ENCODE results near the gene PPARD. TPM values are rescaled to one million over a fixed set of nuclear protein-coding genes. Genes with fewer than 3 reads are reported as not detected.
"Not testable (repeated sequence)": the region's sequence is repeated elsewhere in the genome, so short reads cannot be mapped to it uniquely, and the experiment has no call there.

The PPARD gene
- polyA plus RNA-seq, 12 donors, result 16.9 to 26.4 (median 21.1) TPM; not detected in 1

DNA sequence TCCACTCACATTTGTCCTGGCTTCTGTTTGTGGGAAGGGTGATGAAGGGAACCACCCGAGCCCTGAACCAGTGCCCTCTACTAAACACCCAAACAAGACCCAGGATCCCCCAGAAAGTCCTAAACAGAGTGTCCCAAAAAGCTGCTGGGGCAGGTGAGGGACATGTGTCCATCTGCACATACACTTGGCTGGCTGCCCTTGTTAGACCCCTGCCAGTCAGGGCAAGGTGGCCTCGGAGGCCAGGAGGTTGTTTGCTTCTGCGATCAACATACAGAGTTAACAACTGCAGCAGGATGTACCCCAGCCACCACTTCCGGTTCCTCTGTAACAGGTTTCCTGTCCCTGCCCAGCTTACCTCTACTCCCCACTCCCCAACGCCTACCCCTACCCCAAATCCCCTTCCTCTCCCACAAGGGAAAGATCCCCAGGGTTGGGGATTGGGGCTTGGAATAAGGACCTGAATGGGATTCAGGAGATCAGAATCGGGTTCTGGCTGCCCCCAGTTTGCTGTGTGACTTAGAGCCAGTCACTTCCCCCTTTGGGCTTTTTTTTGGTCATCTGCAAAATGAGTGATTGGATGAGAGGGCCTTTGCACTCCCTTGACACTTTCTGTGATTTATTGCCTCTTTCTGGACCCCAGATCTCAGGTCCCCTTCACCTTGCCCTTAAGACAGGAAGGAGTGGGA lies 30.8 kb upstream of the PPARD start:
- DNase-seq, result no peak

DNA sequence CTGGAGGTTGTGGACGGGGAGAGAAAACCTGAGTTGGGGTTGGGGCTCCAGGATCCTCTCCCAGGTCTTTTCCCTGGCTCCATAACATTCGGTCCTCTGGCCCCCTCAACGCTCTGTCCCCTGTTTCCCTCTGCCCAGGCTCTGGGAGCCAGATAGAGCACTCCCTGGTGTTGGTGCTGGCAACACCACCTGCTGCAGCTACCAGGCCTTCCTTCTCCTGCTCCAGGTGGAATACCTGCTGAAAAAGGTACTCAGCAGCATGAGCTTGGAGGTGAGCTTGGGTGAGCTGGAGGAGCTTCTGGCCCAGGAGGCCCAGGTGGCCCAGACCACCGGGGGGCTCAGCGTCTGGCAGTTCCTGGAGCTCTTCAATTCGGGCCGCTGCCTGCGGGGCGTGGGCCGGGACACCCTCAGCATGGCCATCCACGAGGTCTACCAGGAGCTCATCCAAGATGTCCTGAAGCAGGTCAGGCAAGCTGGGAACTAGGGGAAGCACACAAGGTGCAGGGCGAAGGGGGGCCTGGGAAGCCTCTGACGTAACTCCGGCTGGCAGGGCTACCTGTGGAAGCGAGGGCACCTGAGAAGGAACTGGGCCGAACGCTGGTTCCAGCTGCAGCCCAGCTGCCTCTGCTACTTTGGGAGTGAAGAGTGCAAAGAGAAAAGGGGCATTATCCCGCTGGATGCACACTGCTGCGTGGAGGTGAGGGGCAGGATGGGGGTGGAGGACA lies 30.1 kb upstream of the PPARD start:
- no peak for DNase-seq

DNA sequence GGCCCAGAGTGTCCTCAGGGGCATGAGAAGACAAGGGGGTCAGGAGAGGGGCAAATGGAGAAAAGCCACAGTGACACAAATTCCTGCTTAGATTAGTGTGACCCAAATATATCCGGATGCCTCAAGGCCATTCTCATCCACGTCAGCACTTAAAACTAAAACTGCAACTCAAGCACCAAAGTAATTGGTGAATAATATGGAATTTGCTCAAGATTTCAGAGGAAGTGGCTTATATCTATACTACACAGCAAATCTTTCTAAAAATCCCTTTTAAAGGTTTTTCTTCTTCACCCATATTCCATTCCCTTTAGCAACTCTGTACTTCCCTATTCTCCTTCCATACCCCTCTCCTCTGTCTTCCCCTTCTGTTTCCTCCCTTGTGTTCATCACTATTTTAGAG lies 29.6 kb upstream of the PPARD start:
- no peak for DNase-seq

DNA sequence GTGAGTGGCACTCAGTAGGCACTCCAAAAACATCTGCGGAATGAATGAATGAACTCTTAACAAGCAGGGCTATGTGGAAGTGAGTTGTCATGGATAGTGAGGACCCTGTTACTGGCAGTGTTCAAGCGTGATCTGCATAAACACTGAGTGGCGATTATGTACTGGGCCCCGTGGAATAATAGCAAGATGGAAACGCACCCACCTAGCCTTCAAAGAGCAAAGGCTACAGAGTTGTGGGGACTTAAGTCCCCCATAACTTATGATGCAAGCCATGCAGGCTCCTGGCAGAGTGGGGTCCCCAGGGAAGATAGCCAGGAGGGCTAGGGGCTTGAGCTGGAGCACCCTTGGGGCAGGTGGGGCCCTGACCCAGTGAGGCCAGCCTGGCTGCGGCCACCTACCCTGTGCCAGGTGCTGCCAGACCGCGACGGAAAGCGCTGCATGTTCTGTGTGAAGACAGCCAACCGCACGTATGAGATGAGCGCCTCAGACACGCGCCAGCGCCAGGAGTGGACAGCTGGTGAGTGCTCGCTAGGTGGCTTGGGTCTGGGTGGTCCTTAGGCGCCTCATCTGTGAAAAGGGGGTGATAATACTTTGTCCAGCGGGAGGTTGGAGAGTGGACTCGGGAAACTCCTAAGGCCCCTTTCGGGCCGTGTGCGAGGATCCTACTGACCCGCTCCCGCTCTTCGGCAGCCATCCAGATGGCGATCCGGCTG lies 24.7 kb upstream of the PPARD start:
- no peak for DNase-seq

DNA sequence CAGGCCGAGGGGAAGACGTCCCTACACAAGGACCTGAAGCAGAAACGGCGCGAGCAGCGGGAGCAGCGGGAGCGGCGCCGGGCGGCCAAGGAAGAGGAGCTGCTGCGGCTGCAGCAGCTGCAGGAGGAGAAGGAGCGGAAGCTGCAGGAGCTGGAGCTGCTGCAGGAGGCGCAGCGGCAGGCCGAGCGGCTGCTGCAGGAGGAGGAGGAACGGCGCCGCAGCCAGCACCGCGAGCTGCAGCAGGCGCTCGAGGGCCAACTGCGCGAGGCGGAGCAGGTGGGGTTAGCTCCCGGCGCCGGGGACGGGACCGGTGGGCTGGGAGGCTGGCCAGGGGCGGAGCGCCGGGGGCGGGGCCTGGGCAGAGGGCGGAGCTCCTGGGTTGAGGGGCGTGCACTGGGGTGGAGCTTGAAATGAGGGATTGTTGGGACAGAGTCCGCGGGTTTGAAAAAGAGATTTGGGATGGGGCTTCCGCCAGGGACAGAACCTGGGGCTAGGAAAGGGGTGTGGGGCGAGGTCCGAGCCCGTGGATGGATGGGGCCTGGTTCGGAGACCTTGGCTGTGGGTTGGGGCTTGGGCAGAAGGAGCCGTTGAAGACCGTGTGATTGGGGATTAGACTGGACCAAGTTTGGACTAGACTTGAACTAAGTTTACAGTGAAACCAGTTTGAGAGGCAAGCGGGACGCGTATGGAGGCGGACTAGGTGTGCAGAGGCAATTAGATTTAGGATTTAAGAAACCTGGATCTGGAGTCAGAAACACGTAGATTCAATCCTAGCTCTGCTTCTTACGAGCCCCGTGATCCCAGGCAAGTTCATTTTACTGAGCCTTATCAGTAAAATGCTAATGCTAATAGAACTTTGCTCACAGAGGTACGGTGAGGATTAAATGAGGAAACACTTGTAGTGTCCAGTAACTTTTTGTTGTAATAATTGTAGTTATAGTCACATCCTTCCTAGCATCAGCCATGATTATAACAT lies 23.9 kb upstream of the PPARD start:
- DNase-seq, result peak; percentile 76

DNA sequence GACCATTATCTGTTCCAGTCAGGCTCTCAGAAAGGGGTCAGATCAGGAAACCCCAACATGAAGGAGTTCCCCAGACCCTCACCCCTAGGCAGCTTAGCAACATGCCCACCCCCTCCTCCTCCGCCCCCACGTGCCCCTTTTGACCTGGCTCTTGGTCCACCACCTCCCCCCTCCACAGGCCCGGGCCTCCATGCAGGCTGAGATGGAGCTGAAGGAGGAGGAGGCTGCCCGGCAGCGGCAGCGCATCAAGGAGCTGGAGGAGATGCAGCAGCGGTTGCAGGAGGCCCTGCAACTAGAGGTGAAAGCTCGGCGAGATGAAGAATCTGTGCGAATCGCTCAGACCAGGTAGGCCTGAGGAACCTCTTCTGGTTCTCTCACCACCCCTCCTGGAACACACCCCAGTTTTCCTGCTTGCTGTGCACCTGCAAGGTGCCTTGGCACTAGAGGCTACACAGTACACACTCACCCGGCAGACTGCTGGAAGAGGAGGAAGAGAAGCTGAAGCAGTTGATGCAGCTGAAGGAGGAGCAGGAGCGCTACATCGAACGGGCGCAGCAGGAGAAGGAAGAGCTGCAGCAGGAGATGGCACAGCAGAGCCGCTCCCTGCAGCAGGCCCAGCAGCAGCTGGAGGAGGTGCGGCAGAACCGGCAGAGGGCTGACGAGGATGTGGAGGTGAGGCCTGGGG lies 22.9 kb upstream of the PPARD start:
- no peak for DNase-seq

DNA sequence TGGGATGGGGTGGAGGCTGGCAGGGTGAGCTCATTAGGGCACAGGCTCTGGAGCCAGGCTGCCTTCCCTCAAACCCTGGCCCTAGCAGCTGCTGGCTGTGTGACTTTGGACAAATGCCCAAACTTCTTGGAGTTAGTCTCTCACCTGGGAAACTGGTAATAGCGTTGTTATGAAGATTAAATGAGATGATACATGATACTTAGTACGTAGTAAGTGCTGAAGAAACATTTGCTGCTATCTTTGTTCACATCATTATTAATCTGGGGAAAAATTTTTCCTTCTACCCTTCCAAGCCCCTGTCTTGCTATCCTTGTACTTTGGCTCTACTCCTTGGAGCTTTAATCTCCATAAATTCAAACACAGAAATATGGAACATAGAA lies 22.3 kb upstream of the PPARD start:
- no peak for DNase-seq

DNA sequence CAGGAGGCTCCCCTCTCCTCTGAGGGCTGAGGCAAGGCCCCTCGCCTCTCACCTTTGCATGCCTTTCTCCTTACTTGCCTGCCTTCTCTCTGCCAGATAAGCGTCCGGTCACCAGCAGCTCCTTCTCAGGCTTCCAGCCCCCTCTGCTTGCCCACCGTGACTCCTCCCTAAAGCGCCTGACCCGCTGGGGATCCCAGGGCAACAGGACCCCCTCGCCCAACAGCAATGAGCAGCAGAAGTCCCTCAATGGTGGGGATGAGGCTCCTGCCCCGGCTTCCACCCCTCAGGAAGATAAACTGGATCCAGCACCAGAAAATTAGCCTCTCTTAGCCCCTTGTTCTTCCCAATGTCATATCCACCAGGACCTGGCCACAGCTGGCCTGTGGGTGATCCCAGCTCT lies 21.3 kb upstream of the PPARD start:
- DNase-seq, result no peak

DNA sequence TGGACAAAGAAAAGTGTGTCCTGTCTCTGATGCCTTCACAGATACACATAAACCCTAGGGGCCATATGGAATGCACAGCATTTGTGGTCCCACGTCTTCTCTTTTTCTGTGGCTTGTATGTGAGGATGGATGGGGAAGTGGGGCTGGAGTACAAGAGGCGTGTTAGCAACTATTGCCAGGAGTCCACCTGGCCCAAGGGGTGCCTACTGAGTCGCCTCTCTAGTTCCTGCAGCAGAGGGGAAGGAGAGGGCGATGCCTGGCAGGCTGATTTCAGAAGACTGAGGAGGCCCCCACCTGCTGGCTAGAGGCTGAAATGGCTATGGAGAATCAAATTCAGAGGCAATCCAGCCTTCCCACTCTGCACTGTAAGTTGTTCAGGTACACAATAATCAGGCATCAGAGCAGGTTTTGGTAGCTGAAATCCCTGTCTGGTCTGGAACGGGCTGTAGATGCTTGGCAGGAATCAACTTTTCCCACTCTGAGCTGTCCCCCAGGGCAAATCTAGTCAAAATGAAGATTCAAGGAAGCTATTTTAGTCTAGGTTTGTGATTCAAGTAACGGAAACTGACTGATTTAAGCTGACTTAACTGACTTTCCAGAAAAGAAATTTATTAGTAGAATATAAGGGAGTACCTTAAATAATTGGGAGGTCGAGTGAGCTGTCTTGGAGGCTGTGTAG lies 14.9 kb upstream of the PPARD start:
- peak; percentile 35 for DNase-seq

DNA sequence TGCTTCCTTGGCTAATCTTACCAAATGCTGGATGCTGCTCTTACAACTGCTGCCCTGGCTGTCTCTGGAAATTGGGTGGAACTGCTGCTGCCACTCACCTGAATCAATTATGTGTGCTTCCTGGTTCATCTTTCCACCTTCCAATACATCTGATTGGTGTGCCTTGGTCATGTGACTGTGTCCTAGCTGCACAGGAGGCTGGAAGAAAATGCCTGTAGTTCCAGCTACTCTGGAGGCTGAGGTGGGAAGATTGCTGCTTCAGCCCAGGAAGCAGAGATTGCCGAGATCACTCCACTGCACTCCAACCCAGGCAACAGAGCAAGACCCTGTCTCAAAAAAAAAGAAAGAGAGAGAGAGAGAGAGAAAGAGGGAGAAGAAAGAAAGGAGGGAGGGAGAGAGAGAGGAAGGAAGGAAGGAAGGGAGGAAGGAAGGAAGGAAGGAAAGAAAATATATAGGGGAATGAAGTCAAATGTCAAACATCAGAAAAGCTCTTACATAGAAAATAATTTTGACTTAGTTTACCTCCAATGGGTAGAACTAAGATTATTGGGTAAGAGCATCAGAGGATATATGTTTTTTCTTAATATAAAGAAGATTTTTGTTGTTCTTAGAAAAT lies 14.1 kb upstream of the PPARD start:
- no peak for DNase-seq

DNA sequence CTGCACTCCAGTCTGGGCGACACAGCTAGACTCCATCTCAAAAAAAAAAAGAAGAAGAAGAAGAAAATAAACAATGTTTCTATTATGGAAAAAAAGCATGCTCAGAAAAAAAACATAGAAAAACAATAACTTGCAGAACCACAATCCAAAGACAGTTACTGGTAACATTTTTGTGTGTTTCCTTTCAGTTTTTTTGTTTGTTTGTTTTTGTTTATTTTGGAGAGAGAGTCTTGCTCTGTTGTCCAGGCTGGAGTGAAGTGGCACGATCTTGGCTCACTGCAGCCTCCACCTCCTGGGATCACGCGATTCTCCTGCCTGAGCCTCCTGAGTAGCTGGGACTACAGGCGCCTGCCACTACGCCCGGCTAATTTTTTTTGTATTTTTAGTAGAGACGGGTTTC lies 13.4 kb upstream of the PPARD start:
- not testable (repeated sequence) for DNase-seq

DNA sequence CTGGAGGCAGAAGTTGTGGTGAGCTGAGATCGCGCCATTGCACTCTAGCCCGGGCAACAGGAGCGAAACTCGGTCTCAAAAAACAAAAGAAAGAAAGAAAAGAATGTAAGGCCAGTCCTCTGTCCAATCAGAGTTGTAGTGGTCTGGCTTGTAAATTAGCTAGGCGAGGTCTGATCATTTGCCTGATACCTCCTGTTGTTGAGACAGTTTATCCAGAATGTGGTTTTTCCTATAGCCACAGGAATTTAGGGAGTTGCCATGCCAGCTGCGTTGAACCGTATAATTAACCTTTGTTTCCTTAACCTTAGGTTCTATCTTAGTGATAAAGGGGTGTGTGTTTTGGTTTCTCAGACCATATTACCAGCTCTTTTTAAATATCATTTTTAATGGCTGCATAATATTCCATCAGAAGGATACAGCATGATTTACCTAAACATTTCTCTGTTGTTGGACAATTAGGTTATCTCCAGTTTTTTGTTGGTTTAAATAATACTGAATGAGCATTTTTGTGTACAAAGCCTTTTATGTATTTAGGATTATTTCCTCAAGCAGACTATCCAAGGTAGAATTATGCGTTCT lies 11.7 kb upstream of the PPARD start:
- no peak for DNase-seq

DNA sequence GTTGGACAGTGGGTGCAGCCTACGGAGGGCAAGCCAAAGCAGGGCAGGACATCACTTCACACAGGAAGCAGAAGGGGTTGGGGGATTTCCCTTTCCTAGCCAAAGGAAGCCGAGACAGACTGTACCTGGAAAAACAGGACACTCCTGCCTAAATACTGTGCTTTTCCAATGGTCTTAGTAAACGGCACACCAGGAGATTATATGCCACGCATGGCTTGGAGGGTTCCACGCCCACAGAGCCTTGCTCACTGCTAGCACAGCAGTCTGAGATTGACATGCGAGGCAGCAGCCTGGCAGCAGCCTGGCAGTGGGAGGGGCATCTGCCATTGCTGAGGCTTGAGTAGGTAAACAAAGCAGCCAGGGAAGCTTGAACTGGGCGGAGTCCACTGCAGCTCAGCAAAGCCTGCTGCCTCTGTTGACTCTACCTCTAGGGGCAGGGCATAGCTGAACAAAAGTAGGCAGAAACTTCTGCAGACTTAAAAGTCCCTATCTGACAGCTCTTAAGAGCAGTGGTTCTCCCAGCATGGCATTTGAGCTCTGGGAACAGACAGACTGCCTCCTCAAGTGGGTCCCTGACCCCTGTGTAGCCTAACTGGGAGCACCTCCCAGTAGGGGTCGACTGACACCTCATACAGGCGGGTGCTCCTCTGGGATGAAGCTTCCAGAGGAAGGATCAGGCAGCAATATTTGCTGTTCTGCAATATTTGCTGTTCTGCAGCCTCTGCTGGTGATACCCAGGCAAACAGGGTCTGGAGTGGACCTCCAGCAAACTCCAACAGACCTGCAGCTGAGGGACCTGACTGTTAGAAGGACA lies 10.1 kb upstream of the PPARD start:
- DNase-seq, result not testable (repeated sequence)

DNA sequence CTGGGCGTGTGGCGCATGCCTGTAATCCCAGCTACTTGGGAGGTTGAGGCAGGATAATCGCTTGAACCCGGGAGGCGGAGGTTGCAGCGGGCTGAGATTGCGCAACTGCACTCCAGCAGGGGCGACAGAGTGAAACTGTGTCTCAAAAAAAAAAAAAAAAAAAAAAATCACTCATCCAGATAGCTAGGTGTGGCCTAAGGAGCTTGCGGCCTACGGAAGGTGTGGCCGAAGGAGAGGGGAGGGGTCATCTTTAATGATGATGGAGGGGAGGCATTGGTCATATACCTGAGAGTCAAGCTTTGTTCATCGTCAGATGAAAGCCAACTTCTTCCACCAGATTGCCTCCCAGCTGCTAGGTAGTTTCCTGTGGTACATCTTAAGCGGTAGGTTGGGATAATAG lies 801 bp upstream of the PPARD start:
- no peak for DNase-seq

DNA sequence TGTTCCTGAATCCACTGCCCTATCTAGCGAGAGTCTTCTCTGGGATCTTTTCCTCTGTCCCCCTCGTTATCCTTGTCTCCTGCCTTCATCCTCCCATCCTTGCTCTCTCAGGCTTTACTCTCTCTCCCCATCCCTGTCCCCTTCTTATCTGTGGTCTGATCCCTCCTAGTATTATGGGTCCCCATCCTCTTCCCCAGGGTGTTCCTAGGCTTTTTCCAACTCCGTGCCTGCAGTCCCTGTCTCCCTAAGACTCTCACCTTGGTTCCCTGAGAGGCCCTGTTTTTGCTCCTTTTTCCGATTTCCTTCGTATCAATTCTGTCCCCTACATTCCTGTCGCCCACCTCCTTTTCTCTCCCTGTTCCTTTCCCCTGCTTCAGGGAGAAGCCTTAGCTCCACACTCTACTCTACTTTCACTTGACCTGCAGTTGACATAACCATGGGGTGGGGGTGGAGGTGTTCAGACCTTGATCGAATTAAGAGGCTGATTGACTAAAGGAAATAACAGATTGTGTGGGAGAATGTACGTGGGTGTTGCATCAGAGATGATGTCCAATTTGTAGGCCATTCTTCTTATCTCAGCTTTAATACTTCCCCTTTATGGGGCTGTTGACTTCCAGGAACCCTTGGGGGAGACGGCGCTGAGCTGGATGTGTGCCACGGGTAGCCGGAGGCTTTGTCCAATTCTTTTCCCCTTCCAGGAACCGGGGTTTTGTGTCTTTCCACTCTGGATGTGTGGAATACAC lies 905 bp downstream of the PPARD start:
- no peak for DNase-seq

DNA sequence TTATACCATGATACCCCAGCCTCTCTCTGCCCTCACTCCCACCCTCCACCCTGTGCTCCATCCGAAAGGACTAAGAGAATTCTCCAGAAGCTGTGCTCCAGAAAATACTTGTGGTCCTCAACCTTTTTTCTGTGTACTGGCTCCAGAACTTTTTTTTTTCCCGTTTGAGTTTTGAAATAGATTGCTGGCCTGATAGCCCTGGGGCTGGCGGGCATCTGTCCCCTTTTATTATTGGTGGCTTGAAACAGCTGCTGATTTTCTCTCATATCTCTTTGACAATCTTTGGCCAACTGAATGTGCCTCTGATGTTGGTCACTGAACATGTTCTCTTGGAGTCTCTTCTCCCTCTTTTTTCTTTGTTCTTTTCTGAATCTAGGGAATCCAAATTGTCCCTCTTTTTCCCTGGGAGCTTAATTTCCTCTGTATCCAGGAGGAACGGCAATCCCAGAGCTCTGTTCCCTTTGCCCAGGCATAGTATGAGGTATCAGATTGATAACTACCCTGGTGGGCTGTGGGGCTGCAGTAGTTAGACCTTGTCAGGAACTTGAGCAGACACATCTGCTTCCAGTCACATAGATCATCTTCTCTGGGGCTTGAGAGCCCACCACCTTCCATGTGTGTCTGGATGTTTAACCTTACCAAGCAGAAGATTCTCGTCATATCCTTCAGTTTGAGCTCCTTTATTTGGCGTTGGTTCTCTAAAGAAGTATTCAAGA lies 1.6 kb downstream of the PPARD start:
- DNase-seq, result no peak

DNA sequence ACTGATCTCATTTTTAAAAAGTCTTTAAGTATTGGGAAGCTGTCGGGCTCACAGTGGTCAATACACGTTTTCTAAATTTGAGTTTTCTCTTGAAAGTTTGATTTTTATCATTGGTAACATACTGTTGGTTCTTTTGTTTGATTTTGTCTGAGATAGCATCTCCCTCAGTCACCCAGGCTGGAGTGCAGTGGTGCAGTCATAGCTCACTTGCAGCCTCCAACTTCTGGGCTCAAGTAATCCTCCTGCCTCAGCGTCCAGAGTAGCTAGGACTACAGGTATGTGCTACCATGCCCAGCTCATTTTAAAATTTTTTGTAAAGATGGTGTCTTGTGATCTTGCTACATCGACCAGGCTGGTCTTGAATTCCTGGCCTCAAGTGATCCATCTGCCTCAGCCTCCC lies 9.1 kb downstream of the PPARD start:
- DNase-seq, result no peak
